ENCODE measurements around the gene KCNG1.

KCNG1 gene

GRCh38 chr20:51034988-51035656, 12.2 kb upstream of the KCNG1 start:
- DNase-seq: no peak

DNA sequence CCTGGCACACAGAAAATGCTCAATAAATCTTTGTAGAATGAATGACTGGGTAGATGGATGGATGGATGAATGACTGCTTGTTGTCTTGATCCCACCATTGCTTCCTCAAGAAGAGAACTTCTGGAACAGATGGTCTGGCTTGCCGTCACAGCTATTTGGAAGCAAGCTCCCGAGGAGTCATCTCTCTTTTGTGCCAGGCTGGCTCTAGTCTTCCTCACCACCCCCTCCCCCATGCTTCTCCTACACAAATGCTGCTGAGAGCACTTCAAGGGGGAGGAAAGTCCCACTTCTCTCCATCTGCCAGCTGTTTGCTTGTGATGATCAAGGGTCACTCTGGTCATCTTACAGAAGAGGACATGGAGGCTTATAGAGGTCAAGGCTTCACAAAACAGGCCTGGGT, 11.6 kb upstream of the KCNG1 start:
- no peak for DNase-seq

DNA sequence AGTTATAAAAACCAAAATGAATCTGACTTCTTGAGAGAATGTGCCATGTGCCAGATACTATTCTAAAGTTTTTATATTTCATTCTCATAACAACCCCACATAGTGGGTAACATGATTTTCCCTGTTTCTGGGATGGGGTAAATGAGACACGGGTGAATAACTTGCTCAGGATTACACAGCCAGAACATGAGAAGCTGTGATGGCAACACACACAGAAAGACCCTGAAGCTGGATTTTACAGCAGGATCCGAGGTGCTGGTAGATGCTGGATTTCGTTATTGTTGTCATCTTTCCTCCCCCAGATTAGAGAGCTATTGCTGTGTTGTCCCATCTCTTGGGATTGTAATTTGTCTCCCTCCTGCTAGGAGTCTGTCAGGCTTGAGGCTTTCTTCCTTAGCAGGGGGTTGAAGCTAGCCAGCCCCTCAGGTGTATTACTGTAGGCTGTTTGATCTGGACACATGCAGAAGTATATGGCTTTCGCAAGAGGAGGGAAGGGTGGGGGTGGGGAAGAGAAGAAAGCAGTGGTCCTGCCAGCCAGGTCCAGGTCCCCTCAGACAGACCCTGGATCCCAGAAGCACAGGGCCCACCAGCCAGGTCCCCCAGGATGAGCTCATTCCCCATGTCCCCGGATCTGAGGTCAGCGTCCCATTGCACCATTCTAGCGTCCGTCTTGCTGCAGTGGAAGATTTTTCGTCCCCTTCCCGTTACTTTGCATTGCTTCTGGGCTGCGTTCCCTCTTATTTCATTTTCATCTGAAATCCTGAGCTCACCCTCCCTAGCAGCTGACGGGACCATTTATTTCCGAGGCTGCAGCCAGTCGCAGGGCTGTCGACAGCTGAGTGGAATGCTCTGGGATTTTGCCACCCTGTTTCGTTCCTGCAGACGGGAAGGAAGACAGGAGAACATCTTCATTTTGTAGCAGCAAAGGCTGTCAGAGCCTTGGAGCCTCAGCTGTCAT, 7.3 kb upstream of the KCNG1 start:
- DNase-seq: no peak

- no peak for DNase-seq
These were observed 6.6 kb upstream of the KCNG1 start for GRCh38 chr20:51029556-51029955.

- no peak for DNase-seq
These were observed 5.8 kb upstream of the KCNG1 start for GRCh38 chr20:51028616-51029212.

DNA sequence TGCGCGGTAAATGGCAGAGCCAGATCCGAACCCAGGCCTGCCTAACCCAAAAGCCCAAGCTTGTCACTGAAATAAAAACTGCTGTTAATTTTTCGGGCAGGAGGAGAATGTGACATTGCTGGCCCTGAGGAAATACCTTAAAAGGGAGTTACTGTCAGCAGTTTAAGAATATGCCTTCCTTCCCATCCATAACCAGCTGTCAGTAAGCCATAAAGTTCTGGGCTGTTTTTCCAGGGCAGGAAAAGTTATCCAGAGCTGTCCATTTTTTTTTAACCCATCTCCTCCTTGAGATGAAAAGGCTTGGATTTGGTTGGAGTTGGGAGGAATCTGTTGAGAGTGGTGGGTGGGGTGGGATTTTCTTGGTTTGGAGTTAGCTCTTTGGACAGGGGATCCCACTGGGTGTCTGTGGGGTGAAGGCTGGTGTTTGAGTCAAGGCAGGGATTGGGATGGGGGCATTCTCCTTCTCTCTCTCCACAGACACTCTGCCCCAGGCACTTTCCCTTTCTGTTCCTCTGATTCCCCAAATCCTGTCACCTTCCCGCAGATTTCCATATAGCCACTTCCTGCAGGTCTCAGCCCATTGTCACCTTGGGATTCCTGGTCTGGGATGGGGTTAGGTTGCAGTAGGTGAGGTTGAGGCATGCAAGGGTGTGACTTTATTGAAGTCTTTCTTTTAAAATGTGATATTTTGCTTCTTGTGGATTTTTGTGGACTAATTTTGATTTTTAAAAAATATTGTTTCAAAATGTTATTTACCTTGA, 4.3 kb upstream of the KCNG1 start:
- DNase-seq: no peak

- no peak for DNase-seq
These were observed 3.4 kb upstream of the KCNG1 start for GRCh38 chr20:51026269-51026668.

DNA sequence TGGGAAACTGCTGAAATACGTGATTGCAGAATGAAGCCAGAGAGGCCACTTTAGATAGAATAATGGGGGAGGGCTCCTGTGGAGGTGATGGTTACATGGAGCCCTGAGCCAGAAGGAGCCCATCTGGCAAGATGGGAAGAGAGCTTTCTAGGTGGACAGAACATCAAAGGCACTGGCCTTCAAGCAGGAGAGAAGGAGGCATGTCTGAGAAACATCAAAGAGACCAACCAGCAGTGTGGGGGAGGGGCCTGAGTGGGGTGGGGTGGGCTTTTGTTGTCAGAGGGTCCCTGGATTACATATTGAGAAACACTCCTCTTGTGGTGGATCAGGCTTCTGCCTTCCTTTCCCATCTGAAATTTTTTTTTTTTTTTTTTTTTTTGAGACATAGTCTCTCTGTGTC, 1.9 kb upstream of the KCNG1 start:
- no peak for DNase-seq

DNA sequence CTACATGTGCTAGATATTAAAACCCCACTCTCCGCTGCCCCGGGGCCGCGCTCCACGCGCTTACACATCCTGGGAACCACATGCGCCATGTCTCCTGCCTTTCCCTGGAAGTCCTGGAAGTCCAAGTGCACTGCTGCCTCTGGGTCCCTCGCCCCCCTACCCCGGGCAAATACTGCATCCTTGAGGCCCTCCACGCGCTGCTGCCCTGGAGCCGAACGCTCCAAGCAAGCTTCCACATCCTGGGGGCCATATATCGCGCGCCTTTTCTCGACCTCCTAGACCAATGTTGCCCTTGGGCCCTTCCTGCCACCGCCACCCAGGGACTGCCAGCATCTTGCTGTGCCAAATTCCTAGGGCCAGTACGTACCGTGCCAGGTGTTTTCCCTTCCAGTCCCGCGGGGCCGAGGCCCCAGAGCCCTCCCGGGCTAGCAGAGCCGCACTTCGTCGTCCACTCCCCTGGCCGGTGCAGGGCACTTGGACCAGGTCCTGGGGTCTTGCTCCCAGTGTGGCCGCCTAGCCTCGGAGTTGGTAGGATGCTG, 779 bp upstream of the KCNG1 start:
- DNase-seq: no peak

DNA sequence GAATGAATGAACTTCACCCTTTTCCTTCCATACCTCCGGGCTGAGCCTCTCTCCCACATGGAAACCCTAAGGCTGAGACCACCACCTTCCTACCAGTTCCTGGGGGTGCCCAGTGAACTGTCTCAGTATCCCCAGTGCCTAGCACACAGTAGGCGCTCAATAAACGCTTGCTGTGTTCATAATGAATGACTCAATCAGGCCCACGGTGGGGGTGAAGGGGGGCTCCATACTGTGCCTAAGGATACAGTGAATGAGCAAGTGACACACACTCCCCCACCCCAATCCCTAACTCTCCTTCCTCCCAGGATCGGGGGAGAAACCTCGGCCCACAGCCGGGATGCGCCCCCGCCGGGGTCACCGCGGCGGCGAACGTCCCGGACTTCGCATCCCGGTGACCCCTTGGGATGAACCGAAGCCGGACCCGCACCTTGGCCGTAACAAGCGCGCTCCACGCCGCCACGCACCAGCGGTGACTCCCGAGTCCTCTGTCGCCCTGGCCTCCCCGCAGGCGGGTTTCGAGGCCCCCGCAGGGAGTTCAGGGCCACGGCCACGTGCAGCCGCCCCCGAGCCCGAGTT, 592 bp downstream of the KCNG1 start:
- DNase-seq: no peak

GRCh38 chr20:51021067-51022025, 1.6 kb downstream of the KCNG1 start:
- DNase-seq: no peak

GRCh38 chr20:51020657-51021056, 2.2 kb downstream of the KCNG1 start:
- DNase-seq: no peak

DNA sequence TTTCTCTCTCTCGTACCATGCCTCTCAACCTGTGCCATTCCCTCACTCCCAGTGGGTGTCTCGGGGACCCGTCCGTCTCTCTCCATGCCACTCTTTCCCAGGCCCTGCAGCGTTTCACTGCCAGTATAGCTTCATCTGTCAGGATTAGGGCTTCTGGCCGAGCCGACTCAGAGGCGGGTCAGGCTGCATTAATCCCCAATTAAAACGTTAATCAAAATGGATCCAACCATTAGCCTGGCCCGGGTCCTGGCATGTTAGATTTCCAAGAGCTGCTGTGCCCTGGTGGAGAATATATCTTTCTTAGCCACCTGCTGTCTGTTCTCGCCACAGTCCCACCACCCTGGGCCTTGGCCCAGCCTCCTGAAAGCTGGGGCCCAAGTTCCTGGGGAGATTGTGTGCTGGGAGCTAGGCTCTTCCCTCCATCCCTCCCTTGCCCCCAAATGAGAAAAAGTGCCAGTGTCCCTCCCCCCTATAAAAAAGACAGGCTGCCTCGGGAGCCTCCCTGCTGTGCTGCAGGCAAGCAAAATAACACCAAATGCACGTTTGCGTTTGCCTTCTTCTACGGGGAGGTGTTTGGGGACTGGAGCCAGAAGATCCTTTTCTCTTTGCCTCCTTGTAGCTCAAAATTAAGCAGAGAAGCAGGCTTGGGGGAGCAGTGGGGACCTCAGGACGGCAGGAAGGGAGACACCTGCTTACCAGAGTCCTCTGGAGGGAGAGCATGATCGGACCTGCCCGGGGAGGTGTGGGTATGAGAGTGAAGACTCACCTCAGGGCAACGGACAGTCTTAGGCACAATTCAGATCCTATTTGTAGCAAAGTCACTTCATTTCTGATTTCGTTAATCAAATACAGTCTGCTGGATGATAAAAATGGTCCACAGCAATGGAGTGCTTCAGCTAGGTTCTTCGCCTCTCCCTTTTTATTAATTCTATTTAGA, 3.0 kb downstream of the KCNG1 start:
- no peak for DNase-seq

GRCh38 chr20:51017251-51017650, 5.7 kb downstream of the KCNG1 start:
- DNase-seq: no peak

DNA sequence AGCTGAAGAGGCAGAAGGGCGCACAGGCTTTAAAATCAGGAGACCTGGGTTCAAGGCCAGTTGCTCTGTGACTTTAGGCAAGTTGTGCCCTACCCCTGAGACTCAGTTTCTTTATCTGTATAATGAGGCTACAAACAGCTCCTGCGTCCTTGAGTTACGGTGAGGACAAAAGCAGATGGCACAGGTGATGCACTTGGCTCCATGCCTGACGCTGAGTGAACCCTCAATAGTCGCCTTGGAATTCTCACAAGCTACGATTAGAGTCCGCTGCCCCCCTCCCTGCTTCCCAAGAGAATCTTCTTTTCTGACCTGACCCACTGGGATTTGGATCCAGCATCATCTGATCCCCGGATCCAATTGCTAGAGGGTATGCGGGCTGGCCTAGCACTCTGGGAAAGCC, 6.4 kb downstream of the KCNG1 start:
- no peak for DNase-seq

DNA sequence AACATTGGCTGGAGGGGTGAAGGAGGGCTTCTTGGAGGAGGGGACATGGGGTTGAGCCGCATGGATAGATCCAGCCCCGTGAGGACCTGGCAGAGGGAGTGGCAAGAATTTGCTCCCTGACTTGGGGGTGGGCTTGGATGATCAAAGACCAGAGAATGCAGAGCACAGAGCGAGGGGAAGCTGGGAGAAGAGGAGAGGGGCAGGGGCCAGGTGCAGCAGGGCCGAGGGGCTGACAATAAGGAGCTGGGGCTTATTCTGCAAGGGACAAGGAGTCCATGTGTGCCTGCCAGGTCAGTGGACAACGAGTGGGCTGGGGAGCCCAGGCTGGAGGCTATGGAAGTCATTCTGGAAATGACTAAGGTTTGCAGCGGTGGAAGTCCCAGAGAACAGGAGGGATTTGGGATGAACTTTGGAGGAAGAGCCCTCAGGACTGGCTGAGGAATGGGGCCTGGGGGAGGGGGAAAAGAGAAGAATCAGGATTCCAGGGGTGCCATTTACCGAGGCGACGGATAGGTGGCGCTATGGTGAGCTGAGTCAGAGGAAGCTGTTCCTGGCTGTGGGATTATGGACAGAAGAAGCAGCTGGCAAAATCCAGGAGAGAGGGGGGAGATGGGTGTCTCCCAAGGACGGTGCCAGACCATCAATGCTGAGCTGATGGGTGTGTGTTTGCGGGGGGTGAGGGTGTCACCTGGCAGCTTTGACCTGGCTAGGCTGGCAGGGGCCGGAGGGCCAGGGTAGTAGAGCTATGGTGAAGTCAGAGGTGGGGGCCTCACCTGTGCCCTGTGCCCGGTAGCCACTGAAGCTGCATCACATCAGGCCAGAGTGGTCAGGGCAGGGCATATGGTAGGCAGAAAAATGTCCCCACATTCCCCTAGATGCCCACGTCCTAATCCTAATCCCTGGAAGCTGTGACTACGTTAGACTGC, 7.8 kb downstream of the KCNG1 start:
- no peak for DNase-seq

DNA sequence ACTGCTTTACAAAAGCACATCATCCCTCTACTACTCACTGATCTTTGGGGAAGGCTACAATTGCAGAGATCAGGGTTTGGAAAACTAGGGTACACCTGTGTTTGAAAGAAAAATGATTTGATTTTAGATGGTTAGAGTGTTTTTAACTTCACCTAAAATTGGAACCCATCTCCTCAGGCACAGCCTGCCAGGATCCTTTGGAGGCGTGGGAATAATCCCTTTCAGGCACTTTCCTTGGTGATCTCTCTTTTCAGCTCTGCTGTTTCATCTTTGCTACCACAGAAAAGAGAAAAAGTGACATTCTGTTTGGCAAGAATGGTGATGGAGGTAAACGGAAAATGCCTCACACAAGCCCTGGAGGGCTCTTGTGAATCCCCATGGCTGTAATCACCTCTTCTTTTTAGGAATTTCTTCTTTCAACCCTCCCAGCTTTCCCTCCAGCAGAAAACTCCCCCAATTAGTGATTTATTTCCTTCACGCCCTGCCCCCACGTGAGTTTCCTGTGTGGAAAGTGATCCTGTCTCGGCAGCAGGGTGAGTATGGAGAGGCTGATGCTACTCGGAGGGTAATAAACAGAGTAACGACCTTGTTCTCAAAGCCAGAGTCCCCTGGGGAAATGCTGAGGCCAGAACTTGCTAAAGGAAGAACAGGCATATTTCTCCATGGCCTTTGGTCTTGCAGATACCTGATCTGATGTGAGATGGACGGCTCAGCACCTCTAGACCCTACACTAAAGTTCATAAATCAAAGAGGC, 9.2 kb downstream of the KCNG1 start:
- DNase-seq: no peak

GRCh38 chr20:51012357-51012756, 10.6 kb downstream of the KCNG1 start:
- DNase-seq: no peak

Data from activated CD4-positive, alpha-beta T cell treated with anti-CD3 and anti-CD28 coated beads for 4 hours (primary cell).